Activated CD8-positive, alpha-beta memory T cell treated with anti-CD3 and anti-CD28 coated beads for 48 hours (primary cell): ENCODE data around the gene TMPRSS11F.

Experiments
- DNase-seq, 3 experiments: peaks; one replicate each; pipeline ENCODE4 v3.0.0-alpha.2; 2020; ENCODE audit warnings: low read depth in 2 of 3, low spot score in 2 of 3

The TMPRSS11F gene

DNA sequence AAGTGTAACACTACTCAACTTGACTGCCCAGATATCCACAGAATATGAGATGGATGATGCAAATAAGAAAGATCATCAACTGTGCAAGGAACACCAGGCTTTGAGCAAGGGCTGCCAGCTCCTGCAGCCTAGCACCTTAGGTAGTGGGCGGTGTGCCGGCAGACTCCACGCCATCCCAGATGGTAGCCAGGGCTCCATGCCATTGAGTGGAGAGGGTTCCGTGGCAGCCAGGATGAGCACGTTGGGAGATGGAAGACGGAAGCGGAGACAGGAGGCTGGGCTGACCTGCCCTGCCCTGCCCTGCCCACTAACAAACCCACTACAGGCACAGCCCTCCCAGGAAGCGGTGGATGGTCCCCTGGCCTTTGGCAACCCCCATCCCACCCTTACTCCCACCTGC is 51.9 kb downstream of the TMPRSS11F start:
- DNase-seq, result no peak

DNA sequence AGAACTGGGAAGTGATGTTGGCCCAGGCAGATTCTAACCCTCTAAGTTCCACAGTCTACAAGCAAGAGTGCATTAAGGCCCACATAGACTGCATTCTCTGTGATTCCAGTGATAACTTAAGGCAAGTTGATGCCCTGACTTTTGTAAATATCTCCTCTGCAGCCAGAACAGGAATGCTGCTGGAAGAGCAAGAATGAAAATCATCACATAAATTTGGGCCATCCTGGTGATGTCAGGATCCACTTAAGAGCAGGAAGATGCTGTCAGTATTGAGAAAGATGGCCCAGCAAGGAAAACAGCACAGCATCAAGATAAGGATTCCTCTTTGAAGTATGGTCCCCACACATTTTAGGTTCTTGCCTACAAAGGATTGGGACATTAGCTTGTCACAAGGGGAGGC is 52.4 kb downstream of the TMPRSS11F start:
- no peak for DNase-seq

DNA sequence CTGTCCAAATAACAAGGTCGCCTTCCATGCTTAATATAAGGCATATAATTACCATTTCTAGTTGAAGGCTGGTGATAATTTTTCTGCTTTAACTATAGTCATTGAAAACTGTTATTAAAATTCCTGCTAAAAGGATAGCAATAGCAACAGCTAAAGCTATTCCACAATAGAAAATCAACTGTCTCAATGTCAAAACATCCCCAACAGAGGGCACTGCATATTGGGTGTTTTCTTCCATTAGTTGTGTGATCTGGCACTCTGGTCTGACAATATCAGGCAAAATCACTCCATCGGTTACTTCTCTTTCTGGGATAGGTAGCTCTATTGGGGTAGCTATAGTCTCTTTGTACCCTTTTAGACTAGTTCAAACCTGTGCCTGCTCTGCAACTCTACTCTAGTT is 53.5 kb downstream of the TMPRSS11F start:
- DNase-seq, result no peak

DNA sequence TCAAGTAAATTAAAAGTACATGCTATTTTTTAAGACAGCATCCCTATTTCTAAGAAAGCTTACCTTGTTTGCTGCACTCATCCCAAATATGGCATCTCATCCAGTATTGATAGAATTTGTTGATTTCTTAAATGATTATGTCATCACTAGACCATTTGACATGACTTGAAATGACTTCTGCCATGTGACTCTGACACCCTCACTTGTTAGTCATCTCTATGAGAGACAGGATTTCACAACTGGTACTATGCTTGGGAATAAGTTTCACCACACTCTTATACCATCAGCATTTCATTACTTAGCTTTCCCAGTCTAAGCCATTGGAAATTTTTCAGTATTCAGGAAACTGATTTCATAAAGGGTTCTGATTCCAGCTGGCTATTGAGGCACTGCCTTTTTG is 55.3 kb downstream of the TMPRSS11F start:
- DNase-seq, result no peak

DNA sequence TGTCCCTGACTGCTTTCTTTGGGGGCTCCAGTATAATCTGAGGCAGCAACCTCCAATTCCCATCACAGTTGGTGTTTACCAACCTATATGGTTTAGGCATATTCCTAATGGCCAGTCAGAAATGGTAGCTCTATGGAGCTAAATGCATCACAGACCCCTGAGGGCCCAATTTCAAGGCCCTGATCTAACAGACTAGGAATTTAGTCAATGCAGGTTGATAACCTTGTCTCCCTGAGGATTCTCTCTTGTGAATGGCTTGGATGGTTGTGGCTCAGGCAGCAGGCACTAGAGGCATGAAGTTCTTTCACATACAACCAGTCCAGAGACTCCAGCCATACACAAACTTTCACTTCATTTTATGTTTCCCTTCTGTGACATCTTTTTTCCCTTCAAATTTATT is 59.4 kb downstream of the TMPRSS11F start:
- no peak for DNase-seq

DNA sequence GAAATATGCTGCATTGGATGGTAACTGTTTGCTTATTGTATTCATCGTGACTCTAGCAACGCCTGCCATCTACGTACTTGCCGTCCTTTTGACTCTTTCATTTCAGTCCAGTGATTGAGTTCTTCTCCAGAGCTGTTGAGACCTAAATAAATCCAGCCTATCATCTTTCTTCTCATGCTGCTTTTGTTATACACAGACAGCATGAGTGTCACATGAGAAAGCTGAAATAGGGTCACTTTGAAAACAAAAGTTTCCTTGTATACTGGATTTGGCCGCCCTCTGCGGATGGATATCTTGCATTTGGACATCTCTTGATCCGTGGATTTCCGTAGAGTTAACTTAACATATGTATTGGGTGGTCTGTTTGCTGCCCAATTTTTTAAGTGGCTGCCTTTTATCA is 67.2 kb downstream of the TMPRSS11F start:
- DNase-seq, result no peak

DNA sequence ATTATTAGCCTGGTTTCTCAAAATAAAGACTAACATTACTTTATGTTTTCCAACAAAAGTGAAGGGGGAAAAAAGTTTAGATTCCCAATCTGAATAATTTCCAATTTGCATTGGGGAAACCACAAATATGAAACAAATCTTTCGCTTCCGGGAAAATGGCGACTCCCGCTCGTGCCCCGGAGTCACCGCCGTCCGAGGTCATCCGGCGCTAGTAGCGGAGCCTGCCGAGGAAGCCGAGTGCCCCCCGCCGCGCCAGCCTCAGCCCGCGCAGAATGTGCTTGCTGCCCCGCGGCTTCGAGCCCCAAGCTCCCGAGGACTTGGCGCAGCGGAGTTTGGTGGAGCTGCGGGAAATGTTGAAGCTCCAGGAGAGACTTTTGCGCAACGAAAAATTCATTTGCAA is 91.4 kb downstream of the TMPRSS11F start:
- no peak for DNase-seq

DNA sequence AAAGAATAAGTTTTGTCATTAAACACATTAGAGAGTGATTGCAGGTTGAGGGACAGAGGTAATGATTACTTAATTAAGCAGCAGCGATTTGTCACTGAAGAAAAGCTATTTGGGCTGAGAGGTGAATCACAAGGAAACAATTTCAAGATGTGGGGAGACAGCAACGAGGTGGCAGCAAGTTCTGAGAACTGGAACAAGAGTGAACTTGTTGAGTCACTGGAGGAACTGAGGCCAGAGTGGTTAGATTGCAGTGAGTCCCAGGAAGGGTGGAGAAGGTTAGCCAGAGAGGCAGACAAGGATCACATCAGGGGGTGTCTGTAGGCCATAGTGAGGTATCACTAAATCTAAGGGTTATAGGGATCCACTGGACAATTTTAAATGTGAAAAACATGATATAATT is 108.5 kb downstream of the TMPRSS11F start:
- no peak for DNase-seq

DNA sequence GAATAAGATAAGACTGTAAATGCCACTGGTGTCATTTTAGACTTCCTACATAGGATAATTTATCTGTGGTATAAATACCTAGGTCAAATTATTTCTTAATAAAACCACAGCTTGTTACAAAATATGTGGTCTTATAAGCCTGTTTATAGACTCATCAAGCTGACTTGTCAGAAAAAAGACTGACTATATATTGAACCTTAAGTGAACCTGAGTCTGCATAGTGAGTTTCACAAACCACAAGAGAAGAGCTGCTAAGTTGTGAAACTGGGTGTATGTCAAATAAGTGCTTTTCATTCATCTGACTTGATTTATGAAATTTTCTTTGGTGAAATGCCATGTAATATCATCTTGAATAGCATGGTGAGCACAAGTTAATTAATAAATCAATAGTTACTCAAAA is 118.0 kb downstream of the TMPRSS11F start:
- DNase-seq, result no peak
